Activated T-cell treated with anti-CD3 and anti-CD28 coated beads, Interleukin-2, amount 50 U/mL, for 72 hours (primary cell): ENCODE measurements around the gene VAV2. TPM values are rescaled to one million over a fixed set of nuclear protein-coding genes. Genes with fewer than 3 reads are reported as not detected.

Experiments
- ATAC-seq, 2 donors: fragments of 150-1000 bp; cut with Tn5 transposase; replicated peaks in 1 of 2; 2 replicates each; pipeline ENCODE4 v1.10.0; 2021; ENCODE audit warnings: moderate library complexity in 2 of 2, mild to moderate bottlenecking in 1 of 2
- DNase-seq, 2 donors: peaks; one replicate each; pipeline ENCODE4 v3.0.0; 2021 to 2022; ENCODE audit warnings: mixed read lengths in 1 of 2
- H3K27ac Mint-ChIP-seq: one replicate; pipeline ENCODE4 v1.8.0; 2022; ENCODE audit warnings: mild to moderate bottlenecking, moderate library complexity, mixed read lengths
- H3K27me3 Mint-ChIP-seq: one replicate; pipeline ENCODE4 v1.8.0; 2022; ENCODE audit warnings: low read depth, mixed read lengths
- H3K36me3 Mint-ChIP-seq, 2 donors: one replicate each; pipeline ENCODE4 v1.8.0; 2022; ENCODE audit warnings: mixed read lengths in 2 of 2, mild to moderate bottlenecking in 1 of 2; ENCODE audit not compliant: insufficient read depth in 2 of 2
- H3K4me1 Mint-ChIP-seq: one replicate; pipeline ENCODE4 v1.8.0; 2022; ENCODE audit warnings: low read depth, mixed read lengths
- H3K4me3 Mint-ChIP-seq, 2 donors: one replicate each; pipeline ENCODE4 v1.8.0; 2022; ENCODE audit warnings: mild to moderate bottlenecking in 2 of 2, mixed read lengths in 2 of 2, moderate library complexity in 2 of 2
- H3K9me3 Mint-ChIP-seq, 2 donors: one replicate each; pipeline ENCODE4 v1.8.0; 2022; ENCODE audit warnings: mixed read lengths in 2 of 2
- total RNA-seq, 2 donors: library from RNA; stranded (reverse); gene quantifications; one replicate each; pipeline ENCODE4 v1.2.3, GENCODE V29; 2022

VAV2 gene
- total RNA-seq, 2 donors from 2014 or later: 4.6 to 5.1 TPM

- ATAC-seq: no peak
- no peaks in the 10 kb centered on the region for H3K4me1 Mint-ChIP-seq
- H3K9me3 Mint-ChIP-seq: peaks cover 2 to 4% of the 10 kb centered on the region in 2 donors
- no peaks in the 10 kb centered on the region for H3K27me3 Mint-ChIP-seq
- H3K4me3 Mint-ChIP-seq: no peak overlapping the region
- no peak for DNase-seq
- H3K27ac Mint-ChIP-seq: no peak overlapping the region
- H3K36me3 Mint-ChIP-seq: no peaks in the 10 kb centered on the region
These were observed 21.5 kb downstream of the VAV2 start for GRCh38 chr9:133970581-133971058.

GRCh38 chr9:133969681-133970580 is 22.2 kb downstream of the VAV2 start:
- Mint-ChIP-seq H3K27ac (no peak overlapping the region), H3K4me3 (no peak overlapping the region), H3K27me3 (no peaks in the 10 kb centered on the region), H3K9me3 (peaks cover 2 to 4% of the 10 kb centered on the region in 2 donors), H3K36me3 (no peaks in the 10 kb centered on the region), H3K4me1 (no peaks in the 10 kb centered on the region)
- DNase-seq (no peak), ATAC-seq (no peak)

- DNase-seq (no peak), ATAC-seq (no peak)
- peaks cover 5 to 6% of the 10 kb centered on the region in 2 donors for H3K9me3 Mint-ChIP-seq
- no peaks in the 10 kb centered on the region for H3K4me1 Mint-ChIP-seq
- no peak overlapping the region for H3K27ac Mint-ChIP-seq
- H3K36me3 Mint-ChIP-seq: peaks cover 2 to 4% of the 10 kb centered on the region in 2 donors
- no peak overlapping the region for H3K4me3 Mint-ChIP-seq
- no peaks in the 10 kb centered on the region for H3K27me3 Mint-ChIP-seq
These were observed 23.0 kb downstream of the VAV2 start for GRCh38 chr9:133968966-133969617.

- H3K27ac Mint-ChIP-seq: no peak overlapping the region
- DNase-seq (no peak), ATAC-seq (no peak)
- H3K4me1 Mint-ChIP-seq: no peaks in the 10 kb centered on the region
- H3K9me3 Mint-ChIP-seq: peaks cover 5 to 6% of the 10 kb centered on the region in 2 donors
- H3K27me3 Mint-ChIP-seq: no peaks in the 10 kb centered on the region
- H3K36me3 Mint-ChIP-seq: peaks cover 2 to 4% of the 10 kb centered on the region in 2 donors
- H3K4me3 Mint-ChIP-seq: no peak overlapping the region
These were observed 23.7 kb downstream of the VAV2 start for GRCh38 chr9:133968428-133968827.

GRCh38 chr9:133967024-133967741 is 24.9 kb downstream of the VAV2 start:
- ATAC-seq (no peak), DNase-seq (no peak)
- Mint-ChIP-seq H3K27me3 (no peaks in the 10 kb centered on the region), H3K4me3 (no peak overlapping the region), H3K36me3 (peaks cover 2 to 4% of the 10 kb centered on the region in 2 donors), H3K4me1 (no peaks in the 10 kb centered on the region), H3K9me3 (peaks cover 5 to 6% of the 10 kb centered on the region in 2 donors), H3K27ac (no peak overlapping the region)

GRCh38 chr9:133964463-133964862 is 27.7 kb downstream of the VAV2 start:
- Mint-ChIP-seq H3K4me3 (no peak overlapping the region), H3K27ac (no peak overlapping the region), H3K27me3 (no peaks in the 10 kb centered on the region), H3K9me3 (peaks cover 5 to 6% of the 10 kb centered on the region in 2 donors), H3K4me1 (no peaks in the 10 kb centered on the region), H3K36me3 (peaks cover 2 to 4% of the 10 kb centered on the region in 2 donors)
- no peak for DNase-seq
- no peak for ATAC-seq

GRCh38 chr9:133963166-133963565 is 29.0 kb downstream of the VAV2 start:
- no peak for ATAC-seq
- peaks cover 5 to 6% of the 10 kb centered on the region in 2 donors for H3K9me3 Mint-ChIP-seq
- H3K27ac Mint-ChIP-seq: no peak overlapping the region
- H3K4me3 Mint-ChIP-seq: no peak overlapping the region
- peaks cover 2 to 4% of the 10 kb centered on the region in 2 donors for H3K36me3 Mint-ChIP-seq
- no peaks in the 10 kb centered on the region for H3K4me1 Mint-ChIP-seq
- H3K27me3 Mint-ChIP-seq: no peaks in the 10 kb centered on the region
- DNase-seq: no peak

GRCh38 chr9:133962341-133962740 is 29.8 kb downstream of the VAV2 start:
- Mint-ChIP-seq H3K36me3 (peaks cover 2 to 4% of the 10 kb centered on the region in 2 donors), H3K4me1 (no peaks in the 10 kb centered on the region), H3K27me3 (no peaks in the 10 kb centered on the region)

GRCh38 chr9:133961226-133962165 is 30.6 kb downstream of the VAV2 start:
- Mint-ChIP-seq H3K27ac (no peak overlapping the region), H3K4me3 (no peak overlapping the region), H3K9me3 (peaks cover 5 to 6% of the 10 kb centered on the region in 2 donors), H3K36me3 (peaks cover 2 to 4% of the 10 kb centered on the region in 2 donors), H3K27me3 (no peaks in the 10 kb centered on the region), H3K4me1 (peaks cover under 1% of the 10 kb centered on the region)
- DNase-seq: no peak
- ATAC-seq: no peak

More at GRCh38 chr9:133962341-133962740, 29.8 kb downstream of the VAV2 start:
- ATAC-seq: no peak
- no peak overlapping the region for H3K27ac Mint-ChIP-seq
- no peak overlapping the region for H3K4me3 Mint-ChIP-seq
- DNase-seq: no peak
- peaks cover 5 to 6% of the 10 kb centered on the region in 2 donors for H3K9me3 Mint-ChIP-seq

- H3K4me1 Mint-ChIP-seq: peaks cover 6% of the 10 kb centered on the region
- H3K27me3 Mint-ChIP-seq: no peaks in the 10 kb centered on the region
- DNase-seq: no peak
- no peak overlapping the region for H3K4me3 Mint-ChIP-seq
- ATAC-seq: no peak
- no peak overlapping the region for H3K27ac Mint-ChIP-seq
- peaks cover 2 to 4% of the 10 kb centered on the region in 2 donors for H3K36me3 Mint-ChIP-seq
- H3K9me3 Mint-ChIP-seq: peaks cover 2 to 3% of the 10 kb centered on the region in 2 donors
These were observed 31.5 kb downstream of the VAV2 start for GRCh38 chr9:133960568-133961129.

- no peak for ATAC-seq
- Mint-ChIP-seq H3K27me3 (no peaks in the 10 kb centered on the region), H3K4me3 (no peak overlapping the region), H3K9me3 (peaks cover 2 to 3% of the 10 kb centered on the region in 2 donors), H3K36me3 (peaks cover 2 to 4% of the 10 kb centered on the region in 2 donors), H3K4me1 (peaks cover 6% of the 10 kb centered on the region), H3K27ac (no peak overlapping the region)
- DNase-seq: no peak
These were observed 32.1 kb downstream of the VAV2 start for GRCh38 chr9:133959966-133960567.
